Sigmoid colon (tissue), 4 donors: Measurements from ENCODE around the gene HACD1.

Source experiments
- CTCF ChIP-seq, 4 experiments: fragments of 450-650 bp in 3 of 4; fragments of 200-600 bp in 1 of 4; IDR thresholded peaks; one replicate each; pipeline ENCODE4 v1.5.1; 2016 to 2019; ENCODE audit warnings: antibody characterized with exemption in 4 of 4, mild to moderate bottlenecking in 3 of 4, moderate library complexity in 2 of 4
- EP300 ChIP-seq, 4 donors: sonication (generic); formaldehyde crosslinking; IDR thresholded peaks; one replicate each; pipeline ENCODE4 v1.6.1; 2017; ENCODE audit warnings: antibody characterized with exemption in 4 of 4
- POLR2A ChIP-seq, 2 donors: fragments of 450-650 bp; IDR thresholded peaks; one replicate each; pipeline ENCODE4 v1.6.1; 2016; ENCODE audit warnings: antibody characterized with exemption in 2 of 2, mild to moderate bottlenecking in 2 of 2, moderate library complexity in 2 of 2
- POLR2AphosphoS5 ChIP-seq, 4 donors: sonication (generic); formaldehyde crosslinking; IDR thresholded peaks; one replicate each; pipeline ENCODE4 v1.6.1; 2017; ENCODE audit warnings: antibody characterized with exemption in 4 of 4

- TF ChIP-seq CTCF (IDR thresholded peaks at IDR 0.05) (no peak), EP300 (IDR thresholded peaks at IDR 0.05) (no peak), POLR2A (IDR thresholded peaks at IDR 0.05) (no peak), POLR2AphosphoS5 (IDR thresholded peaks at IDR 0.05) (no peak)
Measured at GRCh38 chr10:17599089-17599488, 18.1 kb downstream of the HACD1 start.
